ENCODE measurements around the gene SYNE2.

SYNE2 gene

GRCh38 chr14:63986789-63987533 is 134.2 kb downstream of the SYNE2 start:
- DNase-seq (ENCODE audit: low read depth) = peak; percentile 67
- no peak for TF ChIP-seq CTCF (IDR thresholded peaks at IDR 0.05; ENCODE audit: control insufficient read depth, insufficient read depth, low read depth, low read length, missing control alignments)
- H3K4me3 ChIP-seq (ENCODE audit: control insufficient read depth, low read depth, low read length) = no peak overlapping the region

- no peak for DNase-seq (ENCODE audit: low read depth)
- H3K4me3 ChIP-seq (ENCODE audit: control insufficient read depth, low read depth, low read length) = no peak overlapping the region
- TF ChIP-seq CTCF (IDR thresholded peaks at IDR 0.05; ENCODE audit: control insufficient read depth, insufficient read depth, low read depth, low read length, missing control alignments) = no peak
Measured at GRCh38 chr14:63988579-63988978, 135.8 kb downstream of the SYNE2 start.

- no peak overlapping the region for H3K4me3 ChIP-seq (ENCODE audit: control insufficient read depth, low read depth, low read length)
- TF ChIP-seq CTCF (IDR thresholded peaks at IDR 0.05; ENCODE audit: control insufficient read depth, insufficient read depth, low read depth, low read length, missing control alignments) = no peak
- no peak for DNase-seq (ENCODE audit: low read depth)
Measured at GRCh38 chr14:63991833-63992232, 139.0 kb downstream of the SYNE2 start.

- no peak for TF ChIP-seq CTCF (IDR thresholded peaks at IDR 0.05; ENCODE audit: control insufficient read depth, insufficient read depth, low read depth, low read length, missing control alignments)
- no peak overlapping the region for H3K4me3 ChIP-seq (ENCODE audit: control insufficient read depth, low read depth, low read length)
- no peak for DNase-seq (ENCODE audit: low read depth)
Measured at GRCh38 chr14:63992858-63993257, 140.1 kb downstream of the SYNE2 start.

GRCh38 chr14:63993992-63994391 is 141.2 kb downstream of the SYNE2 start:
- TF ChIP-seq CTCF (IDR thresholded peaks at IDR 0.05; ENCODE audit: control insufficient read depth, insufficient read depth, low read depth, low read length, missing control alignments) = peak; percentile 26
- DNase-seq (ENCODE audit: low read depth) = no peak
- no peak overlapping the region for H3K4me3 ChIP-seq (ENCODE audit: control insufficient read depth, low read depth, low read length)

- H3K4me3 ChIP-seq (ENCODE audit: control insufficient read depth, low read depth, low read length) = no peak overlapping the region
- no peak for DNase-seq (ENCODE audit: low read depth)
- TF ChIP-seq CTCF (IDR thresholded peaks at IDR 0.05; ENCODE audit: control insufficient read depth, insufficient read depth, low read depth, low read length, missing control alignments) = no peak
Measured at GRCh38 chr14:63995285-63995684, 142.5 kb downstream of the SYNE2 start.

Data from AG09309 (cell line).